SK-N-SH (cell line): ENCODE measurements around the gene CDK6.

Experiments used
- REST ChIP-seq: IDR thresholded peaks from 2 replicates; pipeline ENCODE4 v1.6.1; 2012; ENCODE audit warnings: mild to moderate bottlenecking, low read depth, low read length, moderate library complexity
- TF ChIP-seq, protein P1 (sequence below): fragments of 200-600 bp; sonication (generic); IDR thresholded peaks from 2 replicates; pipeline ENCODE4 v1.6.1; 2017; ENCODE audit warnings: antibody characterized with exemption, mild to moderate bottlenecking, moderate library complexity

DNA sequence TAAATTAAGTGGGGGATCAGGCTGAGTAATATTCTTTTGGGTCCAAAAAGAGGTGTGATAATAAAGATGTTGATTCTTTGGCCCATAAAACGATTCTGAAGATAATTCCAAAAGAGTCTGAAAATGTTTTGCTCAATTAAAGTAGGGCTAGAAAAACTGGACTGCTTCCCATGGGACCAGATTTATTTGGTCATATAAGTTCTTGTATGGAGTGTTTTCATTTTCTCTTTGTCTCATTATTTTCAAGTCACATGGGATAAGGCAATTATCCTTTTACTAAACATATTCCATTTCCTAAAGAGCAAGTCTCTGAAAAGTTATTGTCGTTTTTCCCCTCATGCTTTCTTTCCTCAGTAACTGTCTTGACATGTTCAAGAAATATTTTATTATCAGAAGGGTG lies 41.5 kb downstream of the CDK6 start:
- TF ChIP-seq, protein P1, sequence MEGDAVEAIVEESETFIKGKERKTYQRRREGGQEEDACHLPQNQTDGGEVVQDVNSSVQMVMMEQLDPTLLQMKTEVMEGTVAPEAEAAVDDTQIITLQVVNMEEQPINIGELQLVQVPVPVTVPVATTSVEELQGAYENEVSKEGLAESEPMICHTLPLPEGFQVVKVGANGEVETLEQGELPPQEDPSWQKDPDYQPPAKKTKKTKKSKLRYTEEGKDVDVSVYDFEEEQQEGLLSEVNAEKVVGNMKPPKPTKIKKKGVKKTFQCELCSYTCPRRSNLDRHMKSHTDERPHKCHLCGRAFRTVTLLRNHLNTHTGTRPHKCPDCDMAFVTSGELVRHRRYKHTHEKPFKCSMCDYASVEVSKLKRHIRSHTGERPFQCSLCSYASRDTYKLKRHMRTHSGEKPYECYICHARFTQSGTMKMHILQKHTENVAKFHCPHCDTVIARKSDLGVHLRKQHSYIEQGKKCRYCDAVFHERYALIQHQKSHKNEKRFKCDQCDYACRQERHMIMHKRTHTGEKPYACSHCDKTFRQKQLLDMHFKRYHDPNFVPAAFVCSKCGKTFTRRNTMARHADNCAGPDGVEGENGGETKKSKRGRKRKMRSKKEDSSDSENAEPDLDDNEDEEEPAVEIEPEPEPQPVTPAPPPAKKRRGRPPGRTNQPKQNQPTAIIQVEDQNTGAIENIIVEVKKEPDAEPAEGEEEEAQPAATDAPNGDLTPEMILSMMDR, result no peak
- no peak for TF ChIP-seq REST
